ENCODE data around the gene EEPD1.
"Not testable (repeated sequence)": the region's sequence is repeated elsewhere in the genome, so short reads cannot be mapped to it uniquely, and the experiment has no call there.

The EEPD1 gene

GRCh38 chr7:36152756-36153570 lies at the start of gene EEPD1:
TSS of gene EEPD1 (plus strand) at chr7:36153254. CDS start at chr7:36154325, 1,071 bp downstream.
- DNase-seq, result peak; percentile 97

GRCh38 chr7:36103837-36104561 lies 49.1 kb upstream of the EEPD1 start:
- no peak for DNase-seq

- DNase-seq, result not testable (repeated sequence)
Measured at GRCh38 chr7:36106972-36107908, 45.8 kb upstream of the EEPD1 start.

- no peak for DNase-seq
Measured at GRCh38 chr7:36107926-36108631, 45.0 kb upstream of the EEPD1 start.

- DNase-seq, result no peak
Measured at GRCh38 chr7:36109013-36109627, 43.9 kb upstream of the EEPD1 start.

GRCh38 chr7:36110584-36110983 lies 42.5 kb upstream of the EEPD1 start:
- DNase-seq, result no peak

GRCh38 chr7:36112969-36113368 lies 40.1 kb upstream of the EEPD1 start:
- no peak for DNase-seq

- DNase-seq, result no peak
Measured at GRCh38 chr7:36114355-36114754, 38.7 kb upstream of the EEPD1 start.

GRCh38 chr7:36115448-36116321 lies 37.4 kb upstream of the EEPD1 start:
- DNase-seq, result no peak

- DNase-seq, result no peak
Measured at GRCh38 chr7:36116347-36117202, 36.5 kb upstream of the EEPD1 start.

- no peak for DNase-seq
Measured at GRCh38 chr7:36117203-36117840, 35.7 kb upstream of the EEPD1 start.

GRCh38 chr7:36118344-36118743 lies 34.7 kb upstream of the EEPD1 start:
- no peak for DNase-seq

GRCh38 chr7:36119005-36119706 lies 33.9 kb upstream of the EEPD1 start:
- peak; percentile 43 for DNase-seq

GRCh38 chr7:36119983-36120646 lies 32.9 kb upstream of the EEPD1 start:
- DNase-seq, result not testable (repeated sequence)

- not testable (repeated sequence) for DNase-seq
Measured at GRCh38 chr7:36125630-36126029, 27.4 kb upstream of the EEPD1 start.

- DNase-seq, result no peak
Measured at GRCh38 chr7:36127075-36127740, 25.8 kb upstream of the EEPD1 start.

GRCh38 chr7:36128448-36129047 lies 24.5 kb upstream of the EEPD1 start:
- peak; percentile 58 for DNase-seq

Measured in NCI-H774 (cell line).